Heart left ventricle (tissue), 13 donors: ENCODE data around the gene LCE5A.

Source experiments
- POLR2A ChIP-seq, 2 donors: fragments of 450-650 bp; IDR thresholded peaks; one replicate each; pipeline ENCODE4 v1.6.1; 2017; ENCODE audit warnings: antibody characterized with exemption in 2 of 2, mild to moderate bottlenecking in 2 of 2, moderate library complexity in 2 of 2
- TF ChIP-seq, protein P1 (sequence below), 12 donors: fragments of 200-600 bp; sonication (generic) in 4 of 12; IDR thresholded peaks; one replicate each; pipeline versions ENCODE4 v1.5.0 to v1.8.0; 2018 to 2022; ENCODE audit warnings: antibody characterized with exemption in 12 of 12, mild to moderate bottlenecking in 5 of 12
- donor health status: ischemic (EF 13 %, LVEDD 7.1; RV severe dilation, severe dysfunction).
- donor health status: DM: no; HTN: yes; CAD: no.
- donor health status: DM: no; HTN: no; CAD: no.
- donor health status: ischemic (EF 25% LVEDD 6.9; RV normal size, moderate dysfunction).
- donor health status: ischemic (EF 25% LVEDD 5.7; RV mildly dilated, moderate dysfunction).
- donor health status: ischemic (EF 35%, LVEDD 5.7; RV mildly dilated, moderate dysfunction).
- donor health status: nonischemic (EF 11% LVEDD 7.7; RV severe dilation, severe dysfunction).
- donor health status: DM: yes; HTN: yes; CAD: no.
- donor health status: PGD.
- donor health status: ischemic (EF 29% LVEDD 5.4; RV normal size, mild dysfunction).
- donor health status: nonischemic (EF 23%, LVEDD 6.1; RV moderate dilation, normal function).

DNA sequence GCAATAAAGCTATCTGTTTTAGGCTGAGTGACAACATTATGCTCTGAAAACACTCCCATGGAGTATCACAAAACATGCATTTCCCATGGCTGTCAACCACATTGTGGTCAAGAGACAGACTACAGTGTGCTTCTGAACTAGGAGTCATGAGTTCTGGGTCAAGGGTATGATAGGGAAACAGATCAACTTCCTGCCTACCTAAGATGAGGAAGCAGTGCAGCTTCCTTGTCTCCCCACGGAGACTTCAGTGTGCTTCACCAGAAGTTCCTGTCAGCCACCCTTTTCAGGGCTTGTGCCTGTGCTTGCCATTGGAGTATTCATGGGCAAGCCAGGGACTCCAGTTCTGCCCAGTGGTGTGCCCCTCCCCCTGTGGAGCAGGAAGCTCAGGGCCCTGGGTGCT is 36.1 kb downstream of the LCE5A start:
- TF ChIP-seq, protein P1, sequence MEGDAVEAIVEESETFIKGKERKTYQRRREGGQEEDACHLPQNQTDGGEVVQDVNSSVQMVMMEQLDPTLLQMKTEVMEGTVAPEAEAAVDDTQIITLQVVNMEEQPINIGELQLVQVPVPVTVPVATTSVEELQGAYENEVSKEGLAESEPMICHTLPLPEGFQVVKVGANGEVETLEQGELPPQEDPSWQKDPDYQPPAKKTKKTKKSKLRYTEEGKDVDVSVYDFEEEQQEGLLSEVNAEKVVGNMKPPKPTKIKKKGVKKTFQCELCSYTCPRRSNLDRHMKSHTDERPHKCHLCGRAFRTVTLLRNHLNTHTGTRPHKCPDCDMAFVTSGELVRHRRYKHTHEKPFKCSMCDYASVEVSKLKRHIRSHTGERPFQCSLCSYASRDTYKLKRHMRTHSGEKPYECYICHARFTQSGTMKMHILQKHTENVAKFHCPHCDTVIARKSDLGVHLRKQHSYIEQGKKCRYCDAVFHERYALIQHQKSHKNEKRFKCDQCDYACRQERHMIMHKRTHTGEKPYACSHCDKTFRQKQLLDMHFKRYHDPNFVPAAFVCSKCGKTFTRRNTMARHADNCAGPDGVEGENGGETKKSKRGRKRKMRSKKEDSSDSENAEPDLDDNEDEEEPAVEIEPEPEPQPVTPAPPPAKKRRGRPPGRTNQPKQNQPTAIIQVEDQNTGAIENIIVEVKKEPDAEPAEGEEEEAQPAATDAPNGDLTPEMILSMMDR (IDR thresholded peaks at IDR 0.05) = no peak
- TF ChIP-seq POLR2A (IDR thresholded peaks at IDR 0.05) = no peak
